CD4-positive, alpha-beta T cell treated with Interleukin-1 beta for 1 hour (primary cell): Measurements from ENCODE around the gene ADGRV1.
"Not testable (repeated sequence)": the region's sequence is repeated elsewhere in the genome, so short reads cannot be mapped to it uniquely, and the experiment has no call there.

ENCODE experiments used
- DNase-seq, 2 donors: peaks; one replicate each; pipeline ENCODE4 v3.0.0-alpha.2; 2020 to 2022

ADGRV1 gene

GRCh38 chr5:90658620-90659019 lies 100.0 kb downstream of the ADGRV1 start:
- no peak for DNase-seq

- not testable (repeated sequence) for DNase-seq
Measured at GRCh38 chr5:90668079-90668565, 109.5 kb downstream of the ADGRV1 start.

- DNase-seq: no peak
Measured at GRCh38 chr5:90675222-90675621, 116.6 kb downstream of the ADGRV1 start.

DNA sequence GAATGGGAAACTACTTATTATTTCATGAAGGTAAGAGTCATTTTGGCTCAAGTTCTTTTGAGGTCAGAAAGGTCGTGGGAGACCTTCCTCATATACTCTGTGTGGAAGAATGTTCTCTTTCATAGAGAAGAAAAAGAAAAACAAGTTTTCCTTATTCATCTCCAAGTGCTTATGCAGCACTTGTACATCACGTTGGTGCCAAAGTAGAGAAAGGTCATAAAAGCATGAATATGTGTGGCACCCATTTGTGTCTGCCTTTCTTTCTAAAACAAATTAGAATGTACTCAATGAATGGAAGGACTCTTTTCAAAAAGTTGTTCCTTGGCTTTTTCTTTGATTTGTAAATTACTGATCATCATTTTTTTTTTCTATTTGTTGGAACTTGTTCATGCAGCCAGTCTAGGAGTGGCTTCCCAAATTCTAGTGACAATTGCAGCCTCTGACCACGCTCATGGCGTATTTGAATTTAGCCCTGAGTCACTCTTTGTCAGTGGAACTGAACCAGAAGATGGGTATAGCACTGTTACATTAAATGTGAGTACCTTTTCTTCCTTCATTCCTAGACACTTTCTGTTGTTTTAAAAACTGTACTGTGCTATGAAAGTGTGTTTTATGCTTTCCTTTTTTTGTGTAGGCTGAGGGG lies 122.4 kb downstream of the ADGRV1 start:
- DNase-seq: no peak

GRCh38 chr5:90682278-90682677 lies 123.7 kb downstream of the ADGRV1 start:
- DNase-seq: no peak

- no peak for DNase-seq
Measured at GRCh38 chr5:90685425-90686022, 126.9 kb downstream of the ADGRV1 start.

GRCh38 chr5:90686363-90686762 lies 127.8 kb downstream of the ADGRV1 start:
- DNase-seq: not testable (repeated sequence)

GRCh38 chr5:90687458-90687857 lies 128.9 kb downstream of the ADGRV1 start:
- not testable (repeated sequence) for DNase-seq

DNA sequence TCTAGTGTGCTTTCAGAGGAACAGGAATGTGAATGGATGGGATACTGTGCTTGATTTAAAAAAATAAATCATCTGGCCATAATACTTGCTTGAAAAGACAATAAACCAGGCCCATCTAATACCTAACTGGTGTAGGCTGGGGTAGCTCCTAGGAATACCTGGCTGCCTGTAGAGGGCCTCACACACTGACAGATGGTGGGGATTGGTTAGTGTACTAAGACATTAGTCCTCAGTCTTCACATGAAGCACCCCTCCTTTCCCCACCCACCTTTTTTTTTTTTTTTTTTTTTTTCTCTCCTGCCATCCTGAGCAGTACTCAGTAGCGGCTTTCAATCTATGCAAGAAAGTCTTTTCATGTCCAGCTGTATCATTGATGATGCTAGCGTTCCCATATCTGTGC lies 130.5 kb downstream of the ADGRV1 start:
- no peak for DNase-seq

GRCh38 chr5:90690307-90690706 lies 131.7 kb downstream of the ADGRV1 start:
- DNase-seq: peak in 1 of 2 donors; percentile 33

DNA sequence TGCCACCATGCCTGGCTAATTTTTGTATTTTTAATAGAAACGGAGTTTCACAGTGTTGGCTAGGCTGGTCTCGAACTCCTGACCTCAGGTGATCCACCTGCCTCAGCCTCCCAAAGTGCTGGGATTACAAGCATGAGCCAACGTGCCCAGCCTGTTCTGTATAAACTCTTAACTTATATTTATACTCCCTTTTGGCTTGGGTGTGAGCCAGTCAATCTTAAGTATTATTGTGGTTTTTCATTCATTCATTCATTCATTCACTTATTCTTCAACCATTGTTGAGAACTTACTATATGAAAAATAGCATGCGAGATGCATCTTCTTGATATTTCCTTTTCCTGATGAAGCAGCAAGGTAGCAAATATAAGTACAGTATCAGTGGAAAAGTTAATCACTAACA lies 132.9 kb downstream of the ADGRV1 start:
- no peak for DNase-seq

GRCh38 chr5:90696153-90696552 lies 137.6 kb downstream of the ADGRV1 start:
- no peak for DNase-seq

DNA sequence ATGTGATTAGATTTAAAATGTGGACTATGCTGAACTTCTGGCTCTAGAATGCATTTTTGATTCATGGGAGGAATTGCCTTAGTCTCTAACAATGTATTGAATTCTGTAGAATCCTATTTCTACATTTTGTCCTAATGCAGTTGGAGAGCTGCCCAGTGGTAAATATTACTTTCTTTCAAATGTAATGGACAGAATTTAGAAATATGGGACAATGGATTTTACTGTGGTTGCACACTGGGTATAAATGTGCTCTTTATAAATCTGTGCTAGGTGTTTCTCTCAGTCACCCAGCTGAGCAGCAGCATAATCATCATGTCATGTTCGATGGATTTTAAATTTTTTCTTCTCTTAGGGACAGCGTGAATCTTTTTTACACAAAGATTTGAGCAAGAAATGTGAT lies 141.7 kb downstream of the ADGRV1 start:
- DNase-seq: no peak

- DNase-seq: no peak
Measured at GRCh38 chr5:90703932-90704331, 145.3 kb downstream of the ADGRV1 start.

DNA sequence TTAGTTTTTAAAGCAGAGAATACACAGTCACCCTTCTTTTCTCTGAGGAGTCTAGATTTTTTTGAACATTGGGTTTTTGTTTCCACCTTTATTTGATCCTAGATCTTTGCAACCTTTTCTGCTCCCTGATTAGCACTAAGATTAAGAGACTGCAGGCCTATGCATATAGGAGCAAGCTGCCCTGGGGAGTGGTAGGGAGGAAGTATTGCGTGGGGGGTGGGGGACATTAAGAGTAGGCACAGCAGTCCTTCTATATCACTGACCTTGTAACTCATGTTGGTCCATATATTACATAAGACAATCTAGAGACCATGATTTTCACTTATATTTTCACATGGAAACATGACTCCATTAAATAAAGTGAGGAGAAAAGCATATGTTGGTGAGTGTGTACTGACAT lies 149.1 kb downstream of the ADGRV1 start:
- DNase-seq: no peak

GRCh38 chr5:90709323-90710155 lies 150.9 kb downstream of the ADGRV1 start:
- no peak for DNase-seq

- no peak for DNase-seq
Measured at GRCh38 chr5:90718387-90718786, 159.8 kb downstream of the ADGRV1 start.

- no peak for DNase-seq
Measured at GRCh38 chr5:90739567-90739966, 181.0 kb downstream of the ADGRV1 start.

DNA sequence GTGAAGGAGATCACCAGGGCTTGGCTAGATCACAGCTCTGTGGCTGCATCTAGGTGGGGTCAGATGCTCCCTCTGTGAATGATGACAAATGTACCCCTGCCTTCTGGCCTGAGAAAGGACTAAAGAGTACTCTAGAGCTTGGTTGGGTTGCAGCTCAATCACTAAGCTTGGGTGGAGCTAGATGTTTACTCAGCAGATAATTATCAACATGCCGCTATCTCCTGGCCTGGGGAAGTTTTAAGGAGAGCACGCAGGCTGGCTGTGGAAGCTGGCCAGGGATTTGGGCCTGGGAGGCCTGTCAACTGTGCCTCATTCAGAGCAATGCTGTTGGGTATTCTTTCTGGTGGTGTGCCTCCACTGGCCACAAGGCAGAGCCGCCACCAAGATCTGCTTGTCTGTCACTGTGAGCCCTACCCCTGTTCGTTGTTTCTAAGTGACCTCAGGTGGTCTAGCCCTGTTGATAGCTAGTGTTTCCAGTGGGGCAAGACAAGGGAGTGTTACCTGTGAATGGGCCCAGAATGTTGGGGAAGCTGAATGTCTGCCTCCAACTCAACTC lies 181.7 kb downstream of the ADGRV1 start:
- DNase-seq: no peak

DNA sequence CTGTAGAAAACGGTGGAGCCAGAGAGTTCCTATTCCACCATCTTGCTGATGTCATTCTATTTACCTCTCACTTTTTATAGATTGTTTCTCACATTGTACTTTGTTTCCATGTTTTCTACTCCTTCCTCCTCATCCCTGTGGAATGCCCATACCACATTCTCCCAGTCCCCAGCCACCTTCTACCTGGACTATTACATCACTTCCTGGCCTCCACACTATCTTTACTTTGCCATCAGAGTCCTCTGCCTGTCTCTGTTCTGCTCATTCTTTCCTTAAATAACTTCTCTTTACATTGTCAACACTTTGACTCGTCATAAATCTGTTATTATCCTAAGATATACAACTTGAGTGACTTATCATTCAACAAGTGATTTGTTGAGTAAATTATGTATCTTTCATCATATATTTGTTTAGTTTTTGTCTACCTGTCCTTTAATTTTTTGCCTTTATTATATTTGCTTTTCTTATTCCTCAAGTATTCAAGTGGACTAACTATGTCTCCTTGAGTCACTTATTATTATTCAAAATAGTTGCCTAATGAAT lies 182.5 kb downstream of the ADGRV1 start:
- DNase-seq: no peak

GRCh38 chr5:90746119-90746518 lies 187.5 kb downstream of the ADGRV1 start:
- DNase-seq: no peak

- DNase-seq: no peak
Measured at GRCh38 chr5:90747175-90747574, 188.6 kb downstream of the ADGRV1 start.

DNA sequence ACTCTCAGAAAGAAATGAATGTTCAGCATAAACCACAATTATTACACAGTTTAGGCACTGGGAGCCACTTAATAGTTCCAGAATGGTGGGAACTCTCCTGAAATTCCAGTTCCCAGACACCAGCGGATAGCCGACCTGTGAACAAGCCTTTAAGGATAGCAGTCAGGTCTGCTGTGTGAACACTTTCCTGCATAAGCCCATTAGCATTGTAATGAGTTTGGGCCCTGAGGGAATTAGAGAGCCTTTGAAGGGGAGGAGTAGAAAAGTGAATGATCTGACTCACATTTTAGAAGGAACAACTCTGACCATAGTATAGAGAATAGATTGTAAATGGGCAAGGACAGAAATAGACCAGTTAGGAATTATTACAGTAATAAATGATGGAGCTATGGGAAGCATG lies 189.1 kb downstream of the ADGRV1 start:
- no peak for DNase-seq
